GM21576 (cell line): ENCODE measurements around the gene PEF1.

Experiments
- ATAC-seq: cut with Tn5 transposase; IDR thresholded peaks from one replicate; pipeline ENCODE4 v1.9.1; 2021; ENCODE audit warnings: mild to moderate bottlenecking, moderate library complexity; ENCODE audit not compliant: unreplicated experiment

PEF1 gene

GRCh38 chr1:31633117-31633516 lies 11.6 kb downstream of the PEF1 start:
- ATAC-seq = no peak

GRCh38 chr1:31632649-31633048 lies 12.0 kb downstream of the PEF1 start:
- ATAC-seq = no peak

- ATAC-seq = no peak
Measured at GRCh38 chr1:31628931-31629556, 15.6 kb downstream of the PEF1 start.

- ATAC-seq = no peak
Measured at GRCh38 chr1:31627930-31628559, 16.6 kb downstream of the PEF1 start.

GRCh38 chr1:31627301-31627929 lies 17.3 kb downstream of the PEF1 start:
- ATAC-seq = no peak

- ATAC-seq = no peak
Measured at GRCh38 chr1:31626223-31627207, 18.2 kb downstream of the PEF1 start.

GRCh38 chr1:31625561-31626222 lies 19.0 kb downstream of the PEF1 start:
- ATAC-seq = no peak

GRCh38 chr1:31624731-31625514 lies 19.8 kb downstream of the PEF1 start:
- ATAC-seq = no peak

- no peak for ATAC-seq
Measured at GRCh38 chr1:31624309-31624708, 20.4 kb downstream of the PEF1 start.

- ATAC-seq = no peak
Measured at GRCh38 chr1:31623365-31623764, 21.3 kb downstream of the PEF1 start.

- ATAC-seq = no peak
Measured at GRCh38 chr1:31621847-31622730, 22.6 kb downstream of the PEF1 start.

- ATAC-seq = no peak
Measured at GRCh38 chr1:31621498-31621820, 23.2 kb downstream of the PEF1 start.

GRCh38 chr1:31620631-31621497 lies 23.8 kb downstream of the PEF1 start:
- ATAC-seq = no peak

GRCh38 chr1:31618916-31619846 lies 25.5 kb downstream of the PEF1 start:
- ATAC-seq = no peak

GRCh38 chr1:31617916-31618746 lies 26.5 kb downstream of the PEF1 start:
- ATAC-seq = no peak

GRCh38 chr1:31617218-31617915 lies 27.3 kb downstream of the PEF1 start, which contains the start of gene HCRTR1:
Gene HCRTR1 (plus strand): TSS chr1:31617689. CDS start chr1:31619193, 1,504 bp downstream.
- no peak for ATAC-seq
